ENCODE results near the gene AGXT2. TPM values are rescaled to one million over a fixed set of nuclear protein-coding genes. Genes with fewer than 3 reads are reported as not detected.

AGXT2 gene, protein sequence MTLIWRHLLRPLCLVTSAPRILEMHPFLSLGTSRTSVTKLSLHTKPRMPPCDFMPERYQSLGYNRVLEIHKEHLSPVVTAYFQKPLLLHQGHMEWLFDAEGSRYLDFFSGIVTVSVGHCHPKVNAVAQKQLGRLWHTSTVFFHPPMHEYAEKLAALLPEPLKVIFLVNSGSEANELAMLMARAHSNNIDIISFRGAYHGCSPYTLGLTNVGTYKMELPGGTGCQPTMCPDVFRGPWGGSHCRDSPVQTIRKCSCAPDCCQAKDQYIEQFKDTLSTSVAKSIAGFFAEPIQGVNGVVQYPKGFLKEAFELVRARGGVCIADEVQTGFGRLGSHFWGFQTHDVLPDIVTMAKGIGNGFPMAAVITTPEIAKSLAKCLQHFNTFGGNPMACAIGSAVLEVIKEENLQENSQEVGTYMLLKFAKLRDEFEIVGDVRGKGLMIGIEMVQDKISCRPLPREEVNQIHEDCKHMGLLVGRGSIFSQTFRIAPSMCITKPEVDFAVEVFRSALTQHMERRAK
- 0.20 TPM in 1 of 2 replicates, not detected in the other for total RNA-seq

DNA sequence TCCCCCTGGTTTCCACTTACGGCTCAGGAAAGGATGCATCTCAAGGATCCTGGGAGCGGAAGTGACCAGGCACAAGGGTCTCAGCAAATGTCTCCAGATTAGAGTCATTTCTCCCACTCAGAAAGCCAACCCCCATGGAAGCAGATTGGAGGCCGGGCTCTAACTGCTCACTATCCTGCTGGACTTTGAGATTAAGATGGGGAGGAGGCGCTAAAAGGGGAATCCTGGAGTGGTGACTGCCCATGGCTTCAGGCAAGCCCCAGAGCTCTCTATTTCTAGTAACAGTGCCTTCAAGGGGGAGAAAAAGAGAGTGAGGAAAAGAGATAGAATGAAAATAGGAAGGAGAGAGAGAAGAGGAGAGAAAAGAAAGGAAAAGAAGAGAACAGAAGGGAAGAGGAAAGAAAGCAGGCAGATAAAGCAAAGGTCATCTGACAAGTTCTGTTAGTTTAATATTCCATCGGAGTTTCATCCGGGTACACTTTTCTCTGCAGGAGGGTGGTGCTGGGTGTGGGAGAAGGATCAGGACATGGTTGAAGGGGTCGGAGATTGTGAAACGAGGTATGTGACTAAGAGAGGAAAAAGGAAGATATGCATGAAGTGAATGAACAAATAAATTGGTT is at the start of gene AGXT2:
Gene AGXT2 (minus strand): TSS at position 165 of the 620 bp plus-strand sequence. CDS start 57 bp downstream, at position 108.
- peak; percentile 85 for DNase-seq (ENCODE audit: low read depth)

DNA sequence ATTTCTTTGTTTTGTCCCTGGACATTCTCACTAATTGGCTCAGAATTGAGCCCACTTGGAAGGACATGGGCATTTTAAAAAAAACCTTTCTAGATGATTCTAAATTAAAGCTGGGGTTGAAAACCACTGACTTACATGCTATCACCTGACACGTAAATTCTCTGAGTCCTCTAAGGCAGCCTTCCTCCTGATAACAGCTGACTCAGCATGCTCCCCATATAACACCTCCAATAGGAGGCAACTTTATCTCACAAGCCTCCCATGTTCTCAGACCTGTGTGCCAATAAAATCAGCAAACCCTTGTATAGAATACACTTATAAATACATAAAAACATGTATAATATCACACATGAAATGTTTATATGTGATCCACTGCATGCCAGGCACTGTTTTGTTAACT is 49.2 kb upstream of the AGXT2 start:
- no peak for DNase-seq (ENCODE audit: low read depth)

DNA sequence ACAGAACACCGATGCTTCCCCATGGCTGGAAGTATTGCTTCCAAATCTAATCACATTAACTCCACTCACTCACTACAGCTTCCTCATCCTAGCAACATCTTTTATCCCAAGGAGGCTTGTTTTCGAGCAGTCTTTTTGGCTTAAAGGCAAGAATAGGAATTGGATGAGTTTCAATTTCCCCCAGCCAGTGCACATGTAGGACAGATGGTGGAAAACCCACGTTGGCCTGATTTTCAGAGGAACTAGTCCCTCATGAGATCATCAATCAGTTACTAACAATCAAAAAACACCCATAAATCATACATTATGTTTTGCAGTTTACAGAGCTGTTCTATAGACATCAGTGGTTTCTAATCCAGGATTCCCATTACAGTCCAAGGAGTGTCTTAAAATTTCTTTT is 48.5 kb upstream of the AGXT2 start:
- no peak for DNase-seq (ENCODE audit: low read depth)

DNA sequence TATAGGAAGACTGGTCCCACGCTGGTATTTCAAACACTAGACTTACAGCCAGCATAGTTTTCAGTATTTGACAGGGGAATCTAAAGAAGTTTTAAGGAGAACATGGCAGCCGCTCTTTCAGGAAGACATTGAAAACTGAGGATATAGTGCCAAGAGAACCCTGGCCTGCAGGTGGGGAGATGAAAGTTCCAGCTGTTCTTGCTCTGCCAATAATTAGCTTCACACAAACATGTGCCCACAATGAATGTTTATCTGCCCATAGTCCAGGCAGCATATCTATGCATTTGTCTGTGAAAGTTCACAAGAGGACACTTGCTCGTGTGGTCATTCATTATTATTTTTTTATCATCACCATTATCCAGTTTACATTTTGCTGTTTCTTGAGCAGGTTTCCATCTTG is 47.6 kb upstream of the AGXT2 start:
- no peak for DNase-seq (ENCODE audit: low read depth)

DNA sequence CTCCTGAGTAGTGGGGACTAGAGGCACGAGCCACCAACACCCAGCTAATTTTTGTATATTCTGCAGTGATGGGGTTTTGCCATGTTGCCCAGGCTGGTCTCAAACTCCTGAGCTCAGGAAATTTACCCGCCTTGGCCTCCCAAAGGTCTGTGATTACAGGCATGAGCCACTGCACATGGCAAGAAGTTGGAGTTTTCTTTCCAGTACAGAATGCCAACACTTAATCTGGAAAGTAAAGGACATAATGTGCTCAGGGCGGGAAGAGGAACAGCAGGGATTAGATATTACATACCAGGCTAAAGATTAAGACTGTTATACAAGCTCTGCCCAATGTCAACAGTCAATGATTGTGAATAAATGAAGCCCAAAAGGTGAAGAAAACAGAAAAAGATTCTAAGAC is 47.2 kb upstream of the AGXT2 start:
- no peak for DNase-seq (ENCODE audit: low read depth)

DNA sequence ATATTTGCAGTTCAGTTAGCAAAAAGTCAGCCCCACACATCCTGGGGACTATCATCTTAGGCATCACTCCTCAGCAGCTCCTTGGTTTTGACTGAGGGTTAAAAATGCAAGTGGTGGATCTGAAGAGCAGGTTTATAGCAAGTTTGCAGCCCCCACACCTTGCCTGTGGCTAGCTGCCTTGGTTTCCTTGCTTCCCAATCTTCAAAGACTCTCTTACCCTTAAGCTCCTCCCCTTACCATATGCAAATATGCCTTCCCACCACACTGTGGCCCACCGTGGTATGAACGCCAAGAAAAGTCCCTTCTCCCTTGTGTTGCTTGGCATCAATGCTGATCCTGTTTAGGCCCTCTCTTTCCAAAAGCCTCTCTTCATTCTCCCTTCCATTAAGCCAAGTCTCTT is 45.0 kb upstream of the AGXT2 start:
- no peak for DNase-seq (ENCODE audit: low read depth)

DNA sequence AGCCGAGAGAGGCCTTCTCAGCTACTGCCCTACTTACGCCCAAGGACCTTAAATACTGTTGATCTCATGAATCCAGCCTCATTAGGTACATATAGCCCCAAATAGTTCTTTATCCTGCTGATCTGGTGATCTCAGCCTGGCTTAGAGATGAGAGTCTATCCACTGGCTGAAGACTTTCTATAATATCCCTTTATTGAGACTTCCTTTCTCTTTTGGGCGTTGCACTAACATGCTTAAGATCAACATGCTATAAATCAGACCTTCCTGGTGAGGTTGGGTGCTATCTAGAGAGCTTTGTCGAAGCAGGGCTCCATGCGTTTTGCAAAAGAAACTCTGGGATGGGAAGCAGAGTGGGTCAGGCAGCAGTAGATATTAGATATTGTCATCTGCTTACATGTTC is 44.0 kb upstream of the AGXT2 start:
- DNase-seq (ENCODE audit: low read depth) = no peak

DNA sequence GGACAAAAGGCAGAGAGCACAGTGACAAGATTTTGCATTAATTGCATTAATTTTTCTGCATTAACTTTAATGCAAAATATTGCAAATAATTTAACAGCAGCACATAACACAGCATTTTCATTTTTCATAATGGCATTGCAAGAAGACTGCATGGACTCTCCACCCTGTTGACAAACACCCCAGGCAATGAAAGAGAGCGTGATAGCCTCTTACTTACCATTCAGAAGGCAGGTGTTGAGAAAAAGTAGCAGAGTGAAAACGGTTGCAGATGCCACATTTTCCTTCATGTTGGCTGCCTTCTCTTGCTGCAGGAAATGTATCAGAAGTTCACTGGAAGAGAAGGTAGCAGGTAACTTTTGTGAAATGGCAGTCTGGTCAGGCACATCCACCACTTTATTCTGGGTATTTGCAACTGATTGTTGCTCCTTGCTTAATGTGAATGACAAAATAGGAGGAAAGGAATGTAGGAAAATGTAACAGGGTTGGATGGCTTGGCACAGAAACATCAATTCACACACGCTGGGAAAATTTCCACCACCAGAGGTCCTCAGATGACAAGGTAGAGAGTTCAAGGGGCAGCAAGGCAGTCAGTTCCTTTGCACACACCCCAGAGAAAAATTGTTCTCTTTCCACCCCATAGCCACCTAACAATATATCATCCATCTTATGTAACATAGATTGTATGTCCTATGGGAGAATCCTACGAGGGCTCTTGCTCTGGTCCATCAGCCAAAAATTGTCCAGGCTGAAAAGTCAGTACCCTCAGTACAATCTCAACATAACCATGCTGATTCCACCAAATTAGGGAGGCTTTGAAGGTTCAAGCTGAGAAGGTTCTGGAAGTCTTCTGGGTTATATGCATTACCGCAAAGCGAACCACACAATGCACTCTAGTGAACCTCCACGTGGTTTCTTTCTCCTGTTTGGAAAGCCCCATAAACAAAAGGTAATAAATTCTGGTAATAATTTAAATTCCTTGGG is 41.9 kb upstream of the AGXT2 start:
- DNase-seq (ENCODE audit: low read depth) = peak; percentile 65

DNA sequence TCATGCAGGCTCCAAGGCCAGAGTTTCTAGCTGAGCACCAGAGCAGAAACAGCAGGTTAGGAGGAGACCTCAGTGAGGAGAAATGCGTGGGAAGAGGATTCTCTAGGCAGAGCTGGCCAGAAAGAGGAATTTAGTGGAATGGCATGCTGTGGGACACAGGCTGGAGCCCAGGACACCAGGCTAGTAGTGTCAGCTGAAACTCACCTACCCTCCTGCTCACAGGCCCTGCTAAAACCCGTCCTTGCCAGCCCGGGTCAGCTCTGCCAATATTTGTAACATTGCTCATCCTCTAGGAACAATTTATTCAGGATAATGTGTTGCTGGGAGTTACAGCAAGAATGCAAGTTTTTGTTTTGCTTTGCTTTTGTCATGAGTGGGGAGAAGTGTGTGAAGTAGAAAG is 40.2 kb upstream of the AGXT2 start:
- DNase-seq (ENCODE audit: low read depth) = peak; percentile 84

DNA sequence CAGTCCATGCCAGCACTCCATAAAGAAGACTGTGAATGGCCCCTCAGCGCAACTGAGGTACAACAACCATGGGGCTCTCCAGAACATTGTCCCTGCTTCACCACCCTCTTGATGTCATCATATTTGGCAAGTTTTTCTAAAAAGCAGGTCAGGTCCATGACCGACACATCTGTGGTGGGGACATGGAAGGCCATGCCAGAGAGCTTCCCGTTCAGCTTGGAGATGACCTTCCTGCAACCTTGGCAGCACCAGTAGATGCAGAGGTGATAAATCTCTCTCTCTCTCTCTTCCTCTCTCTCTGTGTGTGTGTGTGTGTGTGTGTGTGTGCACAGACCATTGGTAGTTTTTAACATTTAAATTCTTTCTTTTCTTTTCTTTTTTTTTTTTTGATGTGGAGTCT is 35.4 kb upstream of the AGXT2 start:
- no peak for DNase-seq (ENCODE audit: low read depth)

DNA sequence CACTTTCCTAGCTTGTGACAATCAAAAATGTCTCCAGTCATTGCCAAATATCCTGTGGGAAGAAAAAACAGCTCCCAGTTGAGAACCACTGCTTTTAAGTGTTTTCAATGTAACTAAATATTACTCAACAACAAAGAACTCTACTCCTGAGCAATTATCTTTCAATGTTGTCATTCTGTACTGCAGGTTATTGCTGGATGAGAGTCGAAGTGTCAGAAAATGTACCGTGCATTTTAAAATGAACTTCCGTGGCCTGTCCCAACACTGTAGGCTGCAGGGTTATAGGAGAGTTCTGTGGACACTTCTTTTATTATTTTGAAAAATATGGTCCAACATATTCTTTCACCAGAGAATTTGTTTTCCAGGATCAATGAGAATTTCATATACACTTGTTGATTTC is 34.8 kb upstream of the AGXT2 start:
- DNase-seq (ENCODE audit: low read depth) = peak; percentile 7

DNA sequence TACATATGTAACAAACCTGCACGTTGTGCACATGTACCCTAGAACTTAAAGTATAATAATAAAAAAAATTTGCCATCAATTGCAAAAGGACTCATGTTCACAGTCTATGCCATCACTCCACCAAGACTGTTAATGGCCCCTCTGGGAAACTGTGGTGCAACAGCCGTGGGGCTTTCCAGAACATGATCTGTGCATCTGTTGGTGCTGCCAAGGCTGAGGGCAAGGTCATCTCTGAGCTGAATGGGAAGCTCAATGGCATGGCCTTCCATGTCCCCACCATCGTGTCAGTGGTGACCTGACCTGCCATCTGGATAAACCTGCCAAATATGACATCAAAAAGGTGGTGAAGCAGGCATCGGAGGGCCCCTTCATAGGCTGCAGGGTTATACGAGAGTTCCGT is 33.4 kb upstream of the AGXT2 start:
- DNase-seq (ENCODE audit: low read depth) = no peak

DNA sequence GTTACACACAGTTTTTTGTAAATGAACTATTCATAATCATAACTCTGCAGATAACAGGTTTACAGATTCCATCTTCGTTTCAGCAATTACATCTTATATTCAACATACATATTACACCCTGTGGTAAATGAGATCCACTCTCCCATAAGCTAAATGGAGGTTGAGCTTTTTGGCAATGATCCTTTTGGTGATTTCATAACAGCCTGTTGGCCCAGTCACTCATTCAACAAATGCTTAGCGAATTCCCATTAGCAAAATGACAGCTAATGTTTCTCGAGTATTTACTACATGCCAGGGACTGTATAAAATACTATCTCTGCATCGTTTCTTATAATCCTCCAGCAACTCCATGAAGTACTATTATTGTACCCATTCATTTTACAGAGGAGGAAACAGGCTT is 25.4 kb upstream of the AGXT2 start:
- no peak for DNase-seq (ENCODE audit: low read depth)

DNA sequence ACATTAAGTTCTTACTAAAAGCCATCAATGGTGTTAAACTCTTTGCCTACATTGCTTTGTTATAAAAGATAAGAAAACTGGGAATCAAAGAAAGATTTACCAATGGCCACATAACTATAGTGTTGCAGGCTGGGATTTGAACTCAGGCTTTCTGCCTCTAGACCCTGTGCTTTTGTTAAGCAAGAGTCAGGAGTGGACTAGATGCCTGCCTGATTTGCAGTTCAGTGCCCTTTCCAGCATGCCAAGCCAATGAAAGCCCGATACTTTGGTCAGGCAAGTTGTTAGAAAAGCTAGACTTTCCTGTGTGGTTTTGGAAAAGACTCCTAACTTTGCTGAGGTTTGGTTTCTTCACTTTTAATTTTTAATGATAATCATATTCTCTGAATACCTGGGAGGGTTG is 21.4 kb upstream of the AGXT2 start:
- no peak for DNase-seq (ENCODE audit: low read depth)

DNA sequence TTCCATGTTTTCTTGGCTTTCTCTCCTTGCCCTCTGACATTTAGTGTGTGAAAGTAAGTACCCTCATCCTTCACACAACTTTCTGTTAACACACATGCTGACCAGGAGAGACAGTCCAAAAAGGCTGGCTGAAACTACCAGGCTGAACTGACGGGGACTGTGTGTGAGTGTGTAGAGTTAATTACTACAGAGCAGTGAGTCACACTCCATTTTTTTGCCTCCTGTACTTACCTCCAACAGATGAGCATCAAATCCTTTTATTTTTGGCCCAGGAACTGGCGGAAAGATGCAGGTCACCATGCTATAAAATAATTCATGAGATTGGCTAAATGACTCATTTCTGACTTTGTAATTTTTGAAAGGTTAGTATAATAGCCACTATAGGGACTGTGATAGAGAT is 20.2 kb upstream of the AGXT2 start:
- DNase-seq (ENCODE audit: low read depth) = peak; percentile 46

DNA sequence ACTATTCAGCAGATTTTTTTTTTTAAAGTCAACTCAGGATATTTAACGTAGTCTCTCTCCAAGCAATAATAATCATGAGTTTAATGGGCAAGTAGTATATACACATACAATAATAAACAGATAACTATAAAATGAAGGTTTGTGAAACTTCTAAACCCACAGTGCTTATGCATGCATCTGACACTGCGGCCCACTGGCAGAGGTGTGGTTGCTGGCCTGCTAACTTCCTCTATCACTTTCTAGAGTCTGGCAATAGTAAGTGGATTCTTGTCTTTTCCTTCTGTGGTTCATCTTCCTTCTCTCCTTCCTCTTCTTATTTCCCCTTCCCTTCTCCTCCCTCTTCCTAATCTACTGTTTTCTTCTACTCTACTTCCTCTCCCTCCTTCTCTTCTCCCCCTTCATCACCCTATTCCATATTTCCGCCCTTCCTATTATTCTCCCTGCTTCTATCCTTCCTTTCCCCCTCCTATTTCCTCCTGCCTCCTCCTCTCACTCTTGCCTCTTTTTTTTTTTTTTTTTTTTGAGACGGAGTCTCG is 18.6 kb upstream of the AGXT2 start:
- no peak for DNase-seq (ENCODE audit: low read depth)

DNA sequence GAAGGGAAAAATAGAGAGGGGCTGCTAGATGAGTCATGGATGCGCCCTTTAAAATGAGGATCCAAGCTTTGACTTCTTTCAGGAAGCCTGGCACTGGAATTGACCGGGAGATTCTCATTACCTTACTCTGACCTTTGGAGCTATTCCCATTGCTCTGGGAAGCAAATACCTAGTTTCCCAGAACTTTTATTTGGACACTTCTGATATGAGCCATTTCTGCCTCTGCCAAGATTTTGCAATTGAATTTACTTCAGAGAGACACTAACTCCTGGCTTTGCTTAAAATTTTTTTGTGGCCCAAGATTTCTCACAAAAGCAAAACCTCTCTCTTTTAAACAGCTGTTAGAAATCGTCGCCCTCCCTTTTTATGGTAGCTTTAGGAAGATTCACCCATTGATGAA is 15.7 kb upstream of the AGXT2 start:
- no peak for DNase-seq (ENCODE audit: low read depth)

DNA sequence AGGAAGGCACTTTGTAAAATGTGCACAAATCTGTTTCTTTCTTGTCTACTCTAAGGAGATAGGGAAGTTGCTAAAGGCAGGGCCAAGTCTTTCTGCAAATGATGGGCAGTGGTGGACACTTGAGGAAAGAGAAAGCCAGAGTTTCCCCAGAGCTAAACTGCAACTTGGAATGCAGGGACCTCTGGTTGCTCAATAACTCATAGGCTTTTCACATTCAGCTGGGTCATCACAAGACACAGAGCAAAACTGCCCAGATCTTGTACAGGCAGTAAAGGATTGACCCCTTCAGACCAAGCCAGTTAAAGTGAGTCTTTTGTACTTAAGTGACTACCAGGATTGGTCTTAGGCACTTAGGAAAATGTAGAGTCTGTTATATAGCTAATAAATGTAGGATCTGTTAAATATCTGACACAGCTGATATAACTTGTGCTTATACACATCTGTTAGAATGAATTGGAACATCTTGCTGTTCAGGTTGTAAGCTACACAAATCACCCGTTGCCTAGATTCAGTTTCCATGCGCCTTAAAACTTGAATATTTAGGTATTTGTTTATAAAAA is 13.5 kb upstream of the AGXT2 start:
- DNase-seq (ENCODE audit: low read depth) = peak; percentile 79

DNA sequence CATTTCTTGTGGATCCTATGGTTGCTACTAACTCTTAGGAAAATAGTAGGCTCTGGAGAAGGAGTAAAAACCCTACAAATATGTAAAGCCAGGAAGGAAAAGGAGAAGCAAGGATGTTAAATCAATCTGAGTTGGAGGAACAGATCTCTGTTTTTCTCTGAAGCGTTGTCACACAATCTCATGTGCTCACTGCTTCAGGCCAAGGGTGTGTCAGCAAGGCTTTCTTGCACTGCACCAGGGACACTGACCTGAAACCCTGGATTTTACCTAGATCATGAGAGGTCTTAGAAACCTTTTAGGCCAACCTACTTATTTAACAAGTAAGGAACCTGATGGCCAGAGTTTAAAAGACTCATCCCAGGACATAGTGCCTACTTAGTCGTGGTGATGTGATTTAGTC is 12.5 kb upstream of the AGXT2 start:
- no peak for DNase-seq (ENCODE audit: low read depth)

DNA sequence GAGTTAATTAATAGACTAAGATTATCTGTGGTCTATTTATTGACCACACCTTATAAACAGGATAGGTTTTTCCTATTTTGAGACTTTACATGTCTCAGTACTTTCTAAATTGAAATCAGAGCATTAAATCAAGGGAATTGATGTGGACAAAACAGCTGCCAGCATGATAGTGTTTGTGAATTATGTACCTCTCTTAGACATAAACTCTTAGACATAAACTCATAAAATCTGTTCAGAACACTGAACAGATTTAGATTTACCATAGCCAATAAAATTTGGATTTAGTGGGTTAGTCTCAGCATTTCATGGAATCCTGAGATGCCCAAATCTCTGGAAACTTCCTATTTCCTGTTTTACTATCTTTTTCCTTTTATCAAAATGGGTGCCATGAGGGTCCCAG is 11.5 kb upstream of the AGXT2 start:
- no peak for DNase-seq (ENCODE audit: low read depth)

DNA sequence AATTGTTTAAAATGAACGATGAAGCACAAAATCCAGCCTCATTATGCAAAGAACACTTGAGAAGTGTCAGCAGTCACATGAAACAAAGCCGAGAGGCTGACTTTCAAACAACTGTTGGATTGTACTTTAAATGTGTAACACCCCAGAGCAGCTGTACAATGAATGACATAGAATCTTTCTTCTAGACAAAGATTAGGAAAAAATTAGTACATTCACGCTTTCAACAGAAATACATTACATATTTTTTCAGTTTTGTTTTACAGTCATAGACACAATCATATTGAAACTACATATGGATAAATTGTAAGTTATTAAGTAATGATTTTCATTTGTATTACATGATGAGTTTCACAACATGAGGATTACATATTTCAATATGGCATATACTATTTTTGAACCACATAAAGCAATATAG is 10.6 kb upstream of the AGXT2 start:
- DNase-seq (ENCODE audit: low read depth) = no peak

DNA sequence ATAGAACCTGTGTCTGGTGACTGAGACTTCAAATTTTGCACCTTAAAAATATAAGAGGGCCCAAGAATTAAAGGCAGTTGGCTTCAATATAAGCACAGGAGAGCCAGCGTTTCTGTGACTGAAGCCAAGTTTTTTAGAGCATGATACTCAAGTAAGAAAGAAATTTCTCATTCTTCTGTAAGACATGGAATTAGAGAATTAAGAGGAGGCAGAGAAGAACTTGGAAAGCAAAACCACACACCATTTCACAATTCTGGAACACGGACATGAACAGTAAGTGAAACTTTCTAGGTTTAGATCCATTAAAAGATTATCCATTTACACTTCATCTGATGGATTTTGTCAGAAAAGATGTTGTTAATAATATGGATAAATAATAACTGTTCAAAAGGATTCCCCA is 8.9 kb upstream of the AGXT2 start:
- DNase-seq (ENCODE audit: low read depth) = no peak
